OCI-LY1 (cell line): ENCODE results near the gene SLC4A8.

ENCODE experiments used
- CTCF ChIP-seq: fragments of 200-600 bp; sonication (generic), shearing (Covaris generic); IDR thresholded peaks from 2 replicates; pipeline ENCODE4 v1.5.1; 2017; ENCODE audit warnings: mild to moderate bottlenecking, antibody characterized with exemption, low read length, moderate library complexity, mixed read lengths
- EZH2 ChIP-seq: fragments of 200-600 bp; sonication (generic), shearing (Covaris generic); IDR thresholded peaks from 2 replicates; pipeline ENCODE4 v1.8.0; 2017; ENCODE audit warnings: borderline replicate concordance, mixed run types, mild to moderate bottlenecking, antibody characterized with exemption, low read length, moderate library complexity, mixed read lengths

- TF ChIP-seq CTCF = no peak
- no peak for TF ChIP-seq EZH2
These were observed 96.1 kb downstream of the SLC4A8 start for GRCh38 chr12:51520576-51521325.
